ENCODE data around the gene ETV5. TPM values are rescaled to one million over a fixed set of nuclear protein-coding genes. Genes with fewer than 3 reads are reported as not detected.

Gene ETV5
- total RNA-seq, 1 experiment from 2014 or later: 65.7 TPM

DNA sequence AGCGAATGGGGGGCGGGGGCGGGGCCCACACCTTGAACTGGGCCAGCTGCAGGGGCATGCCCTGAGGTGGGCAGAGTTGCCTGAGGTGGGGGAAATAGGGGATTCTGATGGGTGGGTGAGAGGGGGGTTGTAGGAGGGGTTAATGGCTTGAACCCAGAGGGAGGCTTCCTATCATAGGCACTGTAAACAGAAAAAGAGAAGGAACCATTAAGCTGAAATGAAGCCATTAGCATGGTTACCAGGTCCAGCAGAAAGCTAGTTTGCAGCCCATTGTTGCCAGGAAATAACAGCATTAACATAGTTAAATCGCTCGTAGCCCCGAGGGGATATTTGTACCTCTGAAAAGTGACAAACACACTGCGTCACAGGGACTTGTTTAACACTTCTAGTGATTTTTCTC, 29.0 kb downstream of the ETV5 start:
- DNase-seq: no peak
- Histone ChIP-seq H3K27me3 (ENCODE audit: insufficient read depth, low read depth) (no peaks in the 10 kb centered on the region), H3F3A (ENCODE audit: insufficient read depth, low read depth) (no peaks in the 10 kb centered on the region; the same call in 1 of the 2 replicates), H3K36me3 (ENCODE audit: low read depth) (peaks cover 63% of the 10 kb centered on the region), H4K20me1 (ENCODE audit: insufficient read depth) (peaks cover 17% of the 10 kb centered on the region; the same call in 1 of the 2 replicates), H3K79me2 (ENCODE audit: low read depth) (no peaks in the 10 kb centered on the region), H2AFZ (no peak overlapping the region), H3K4me2 (no peak overlapping the region), H3K4me1 (replicated peaks; ENCODE audit: insufficient read depth) (no peaks in the 10 kb centered on the region), H3K9me3 (ENCODE audit: insufficient read depth, low read depth) (peaks cover 13% of the 10 kb centered on the region; the same call in 1 of the 2 replicates), H3K27ac (no peak overlapping the region), H3K4me3 (no peak overlapping the region), H3K9me2 (ENCODE audit: insufficient read depth) (no peaks in the 10 kb centered on the region)
- BruUV-seq (replicated peaks): no TSS peak
- POLR2A ChIA-PET (ENCODE audit: unreplicated experiment): no interaction called here
- CTCF ChIA-PET: no interaction called here
- intact Hi-C loops (cut with micrococcal nuclease; ENCODE audit: unreplicated experiment): no loop called here
- TF ChIP-seq EZH2 (IDR thresholded peaks at IDR 0.05; ENCODE audit: low read depth) (no peak), CTCF (conservative IDR thresholded peaks at IDR 0.05) (no peak)

GRCh38 chr3:186077466-186077865, 31.4 kb downstream of the ETV5 start:
- Histone ChIP-seq H2AFZ (no peak overlapping the region), H3K4me1 (replicated peaks; ENCODE audit: insufficient read depth) (no peaks in the 10 kb centered on the region), H3K4me3 (no peak overlapping the region), H4K20me1 (ENCODE audit: insufficient read depth) (peaks cover 2% of the 10 kb centered on the region; the same call in 1 of the 2 replicates), H3K9me2 (ENCODE audit: insufficient read depth) (no peaks in the 10 kb centered on the region), H3K27ac (no peak overlapping the region), H3K9me3 (ENCODE audit: insufficient read depth, low read depth) (peaks cover 14% of the 10 kb centered on the region; the same call in 1 of the 2 replicates), H3K36me3 (ENCODE audit: low read depth) (peaks cover 62% of the 10 kb centered on the region), H3K79me2 (ENCODE audit: low read depth) (no peaks in the 10 kb centered on the region), H3K27me3 (ENCODE audit: insufficient read depth, low read depth) (no peaks in the 10 kb centered on the region), H3F3A (ENCODE audit: insufficient read depth, low read depth) (no peaks in the 10 kb centered on the region; the same call in 1 of the 2 replicates), H3K4me2 (no peak overlapping the region)
- no peak for DNase-seq
- BruUV-seq (replicated peaks): no TSS peak
- intact Hi-C loops (cut with micrococcal nuclease; ENCODE audit: unreplicated experiment): no loop called here
- ChIA-PET POLR2A (ENCODE audit: unreplicated experiment) (no interaction called here), CTCF (no interaction called here)
- TF ChIP-seq EZH2 (IDR thresholded peaks at IDR 0.05; ENCODE audit: low read depth) (no peak), CTCF (conservative IDR thresholded peaks at IDR 0.05) (no peak)

DNA sequence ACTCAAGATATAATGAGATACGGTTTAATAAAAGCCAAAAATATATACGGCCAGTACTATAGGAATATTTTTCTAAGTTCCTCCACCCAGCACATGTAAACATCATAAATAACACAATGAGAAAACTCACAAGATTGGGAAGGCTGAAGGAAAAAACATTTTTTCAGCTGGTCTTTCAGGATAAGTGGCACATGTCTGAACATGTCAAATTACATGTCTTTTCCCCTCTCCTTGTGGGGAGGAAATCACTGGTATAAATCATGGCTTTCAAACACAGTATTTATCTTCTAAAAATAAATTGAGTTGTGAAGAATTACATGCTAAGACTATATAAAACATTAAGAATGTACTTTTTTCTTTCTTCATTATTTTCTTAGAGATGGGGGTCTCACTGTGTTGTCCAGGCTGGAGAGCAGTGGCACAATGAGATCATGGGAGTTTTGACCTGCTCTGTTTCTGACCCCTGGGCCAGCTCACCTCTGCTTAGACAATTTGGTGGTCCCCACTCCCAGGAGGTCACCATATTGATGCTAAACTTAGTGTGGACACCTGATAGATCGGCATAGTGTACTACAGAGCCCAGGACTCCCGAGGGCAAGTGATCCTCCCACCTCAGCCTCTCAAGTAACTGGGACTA, 32.8 kb downstream of the ETV5 start:
- H3K4me2 ChIP-seq: no peak overlapping the region
- POLR2A ChIA-PET (ENCODE audit: unreplicated experiment): interaction anchor here (0.5 kb wide), 1 partner anchor 11 kb away, joined by 4 read pairs; no protein-coding TSS in a partner anchor

More for the DNA sequence above, 32.8 kb downstream of the ETV5 start:
- Histone ChIP-seq H3K79me2 (ENCODE audit: low read depth) (no peaks in the 10 kb centered on the region), H3K36me3 (ENCODE audit: low read depth) (peaks cover 60% of the 10 kb centered on the region), H3K27me3 (ENCODE audit: insufficient read depth, low read depth) (no peaks in the 10 kb centered on the region), H3K9me2 (ENCODE audit: insufficient read depth) (no peaks in the 10 kb centered on the region), H3K4me3 (no peak overlapping the region), H3F3A (ENCODE audit: insufficient read depth, low read depth) (no peaks in the 10 kb centered on the region), H3K9me3 (ENCODE audit: insufficient read depth, low read depth) (peaks cover 14% of the 10 kb centered on the region; the same call in 1 of the 2 replicates), H3K4me1 (replicated peaks; ENCODE audit: insufficient read depth) (no peaks in the 10 kb centered on the region), H3K27ac (no peak overlapping the region), H4K20me1 (ENCODE audit: insufficient read depth) (peaks cover 2% of the 10 kb centered on the region), H2AFZ (no peak overlapping the region)
- TF ChIP-seq EZH2 (IDR thresholded peaks at IDR 0.05; ENCODE audit: low read depth) (no peak), CTCF (conservative IDR thresholded peaks at IDR 0.05) (no peak)
- no peak for DNase-seq
- intact Hi-C loops (cut with micrococcal nuclease; ENCODE audit: unreplicated experiment): no loop called here
- CTCF ChIA-PET: no interaction called here
- no TSS peak for BruUV-seq (replicated peaks)
